GM19467 (cell line): Measurements from ENCODE around the gene CRLF3.
"Not testable (repeated sequence)": the region's sequence is repeated elsewhere in the genome, so short reads cannot be mapped to it uniquely, and the experiment has no call there.

Source experiments
- ATAC-seq: cut with Tn5 transposase; IDR thresholded peaks from one replicate; pipeline ENCODE4 v1.9.1; 2021; ENCODE audit warnings: mild to moderate bottlenecking, moderate library complexity; ENCODE audit not compliant: unreplicated experiment

Gene CRLF3

GRCh38 chr17:30747621-30748020, 76.9 kb downstream of the CRLF3 start:
- not testable (repeated sequence) for ATAC-seq

GRCh38 chr17:30742669-30743068, 81.8 kb downstream of the CRLF3 start:
- ATAC-seq = not testable (repeated sequence)

- ATAC-seq = not testable (repeated sequence)
Observed at GRCh38 chr17:30736371-30736770, 88.1 kb downstream of the CRLF3 start.

- not testable (repeated sequence) for ATAC-seq
Observed at GRCh38 chr17:30735644-30736043, 88.8 kb downstream of the CRLF3 start.

- not testable (repeated sequence) for ATAC-seq
Observed at GRCh38 chr17:30735206-30735605, 89.3 kb downstream of the CRLF3 start.

- not testable (repeated sequence) for ATAC-seq
Observed at GRCh38 chr17:30734153-30734552, 90.3 kb downstream of the CRLF3 start.
